AG04449 (cell line): ENCODE measurements around the gene FANCL.
"Not testable (repeated sequence)": the region's sequence is repeated elsewhere in the genome, so short reads cannot be mapped to it uniquely, and the experiment has no call there.

Source experiments
- CTCF ChIA-PET: fragments of 350-600 bp; formaldehyde crosslinking; extraction: SDS; loops from one replicate; lab custom pipeline; 2021; ENCODE audit warnings: antibody characterized with exemption; lab: Yijun Ruan, JAX
- POLR2A ChIA-PET: fragments of 400-600, 350-600 bp; formaldehyde crosslinking; extraction: SDS; loops from one replicate; lab custom pipeline; 2020; ENCODE audit warnings: antibody characterized with exemption, inconsistent platforms; lab: Yijun Ruan, JAX
- DNase-seq: peaks from one replicate; pipeline ENCODE4 v3.0.0-alpha.2; 2010; ENCODE audit warnings: low read depth, low spot score
- H3K4me3 ChIP-seq: 2 replicates; pipeline ENCODE4 v1.5.1; 2011; ENCODE audit warnings: low read depth, mild to moderate bottlenecking, control low read depth, low read length
- CTCF ChIP-seq: IDR thresholded peaks from one replicate; pipeline ENCODE4 v1.5.1; 2011; ENCODE audit warnings: mild to moderate bottlenecking, moderate library complexity, low read length, control low read depth, inconsistent platforms; ENCODE audit not compliant: insufficient read depth; ENCODE audit errors: missing control alignments

The FANCL gene

GRCh38 chr2:58131191-58132011 lies 109.7 kb downstream of the FANCL start:
- POLR2A ChIA-PET = no interaction called here
- no peak overlapping the region for H3K4me3 ChIP-seq
- TF ChIP-seq CTCF = no peak
- DNase-seq = no peak
- CTCF ChIA-PET = interaction anchor here (0.6 to 2.3 kb wide), 12 partner anchors 9 to 335 kb away, joined by 3 to 25 read pairs (median 4); no protein-coding TSS in a partner anchor

- CTCF ChIA-PET = interaction anchor here (0.7 to 1.8 kb wide), 3 partner anchors 9 to 321 kb away, joined by 3 to 6 read pairs (median 3); no protein-coding TSS in a partner anchor
- DNase-seq = no peak
- no peak overlapping the region for H3K4me3 ChIP-seq
- POLR2A ChIA-PET = no interaction called here
- TF ChIP-seq CTCF = no peak
Measured at GRCh38 chr2:58130238-58130637, 110.9 kb downstream of the FANCL start.

GRCh38 chr2:58127111-58127510 lies 114.0 kb downstream of the FANCL start:
- CTCF ChIA-PET = no interaction called here
- H3K4me3 ChIP-seq = no peak overlapping the region
- no peak for DNase-seq
- no peak for TF ChIP-seq CTCF
- POLR2A ChIA-PET = no interaction called here

- ChIA-PET CTCF (interaction anchor here (1.0 kb wide), 1 partner anchor 10 kb away, joined by 3 read pairs; no protein-coding TSS in a partner anchor), POLR2A (no interaction called here)
- no peak overlapping the region for H3K4me3 ChIP-seq
- no peak for TF ChIP-seq CTCF
- no peak for DNase-seq
Measured at GRCh38 chr2:58122540-58122939, 118.6 kb downstream of the FANCL start.

GRCh38 chr2:58122040-58122439 lies 119.1 kb downstream of the FANCL start:
- TF ChIP-seq CTCF = no peak
- POLR2A ChIA-PET = no interaction called here
- no peak overlapping the region for H3K4me3 ChIP-seq
- CTCF ChIA-PET = interaction anchor here (1.0 kb wide), 1 partner anchor 10 kb away, joined by 3 read pairs; no protein-coding TSS in a partner anchor
- no peak for DNase-seq

- POLR2A ChIA-PET = no interaction called here
- no peak for TF ChIP-seq CTCF
- CTCF ChIA-PET = interaction anchor here (1.2 to 1.7 kb wide), 2 partner anchors 9 kb away, joined by 3 to 5 read pairs; no protein-coding TSS in a partner anchor
- H3K4me3 ChIP-seq = no peak overlapping the region
- DNase-seq = no peak
Measured at GRCh38 chr2:58120626-58121229, 120.4 kb downstream of the FANCL start.

GRCh38 chr2:58113563-58113962 lies 127.6 kb downstream of the FANCL start:
- H3K4me3 ChIP-seq, POLR2A ChIA-PET, CTCF ChIA-PET, DNase-seq: not testable (repeated sequence)
